Heart right ventricle (tissue), 16 donors: ENCODE measurements around the gene NRXN3. TPM values are rescaled to one million over a fixed set of nuclear protein-coding genes. Genes with fewer than 3 reads are reported as not detected.

Source experiments
- ATAC-seq, 8 donors: fragments of 200-7000 bp; cut with Tn5 transposase; one replicate each; pipeline ENCODE4 v1.9.1; 2020; ENCODE audit warnings: mild to moderate bottlenecking in 8 of 8, moderate library complexity in 8 of 8, moderate number of reproducible peaks in 1 of 8
- DNase-seq, 2 donors: peaks; one replicate each; pipeline ENCODE4 v3.0.0-alpha.2; 2020
- H3K27ac ChIP-seq, 10 donors: fragments of 200-600 bp; sonication (generic) in 2 of 10; one replicate each; pipeline versions ENCODE4 v1.5.0 to v1.8.0; 2020 to 2022; ENCODE audit warnings: mild to moderate bottlenecking in 3 of 10
- H3K27me3 ChIP-seq, 7 donors: fragments of 200-600 bp; one replicate each; pipeline ENCODE4 v1.8.0; 2021 to 2022; ENCODE audit warnings: mild to moderate bottlenecking in 2 of 7
- H3K36me3 ChIP-seq, 9 donors: fragments of 200-600 bp; sonication (generic) in 1 of 9; one replicate each; pipeline versions ENCODE4 v1.5.0 to v1.8.0; 2020 to 2022; ENCODE audit warnings: mild to moderate bottlenecking in 2 of 9
- H3K4me1 ChIP-seq, 9 donors: fragments of 200-600 bp; sonication (generic) in 1 of 9; one replicate each; pipeline versions ENCODE4 v1.5.0 to v1.8.0; 2020 to 2022; ENCODE audit warnings: mild to moderate bottlenecking in 4 of 9
- H3K4me3 ChIP-seq, 10 donors: fragments of 200-600 bp; sonication (generic) in 2 of 10; one replicate each; pipeline versions ENCODE4 v1.5.0 to v1.8.0; 2020 to 2022; ENCODE audit warnings: mild to moderate bottlenecking in 7 of 10, moderate library complexity in 2 of 10
- H3K9me3 ChIP-seq, 11 donors: fragments of 200-600 bp in 10 of 11; sonication (generic) in 2 of 11; one replicate each; pipeline versions ENCODE4 v1.5.0 to v1.8.0; 2013 to 2022; ENCODE audit warnings: mild to moderate bottlenecking in 2 of 11, control low read depth in 1 of 11, moderate library complexity in 1 of 11
- CTCF ChIP-seq, 9 donors: fragments of 200-600 bp; sonication (generic) in 2 of 9; IDR thresholded peaks; one replicate each; pipeline versions ENCODE4 v1.5.0 to v1.8.0; 2021 to 2022; ENCODE audit warnings: antibody characterized with exemption in 9 of 9, mild to moderate bottlenecking in 5 of 9, moderate library complexity in 1 of 9
- WGBS, 2 donors: extraction: QIAGEN DNeasy Blood & Tissue Kit; methylation state at CpG; one replicate each; pipeline ENCODE4 v1.1.7; 2013; ENCODE audit warnings: inconsistent platforms in 1 of 2; 5-methylcytosine and 5-hydroxymethylcytosine counted together
- intact Hi-C, 10 donors: fragments of 100-400 bp; cut with DNase I; formaldehyde crosslinking; loops; one replicate each; pipeline versions ENCODE4 v1.11.1 to v1.14.2; 2022
- polyA plus RNA-seq, 2 donors: library from polyadenylated mRNA; stranded (reverse); fragments of 200-250 nt; gene quantifications; one replicate each; pipeline ENCODE4 v1.2.3, GENCODE V29; 2013
- total RNA-seq, 10 donors: library from RNA; stranded (reverse); fragmentation: NEBNext Ultra II Directional in 3 of 10; extraction: Animal tissue kit (Norgen Biotek cat#: 25700) in 3 of 10; gene quantifications; one replicate each; pipeline versions ENCODE4 v1.2.1 to v1.2.4, GENCODE V29; 2021 to 2023
- donor health status: Arrhythmogenic right ventricular cardiomyopathy.
- donor health status: ischemic (EF 13 %, LVEDD 7.1; RV severe dilation, severe dysfunction).
- donor health status: healthy with polysubstance abuse.
- donor health status: DM: no; HTN: yes; CAD: no.
- donor health status: DM: no; HTN: no; CAD: no.
- donor health status: ischemic (EF 25% LVEDD 6.9; RV normal size, moderate dysfunction).
- donor health status: ischemic (EF 25% LVEDD 5.7; RV mildly dilated, moderate dysfunction).
- donor health status: healthy.
- donor health status: DM: yes; HTN: yes; CAD: no.
- donor health status: Ischemic cardiomyopathy.
- donor health status: ischemic (EF 35%, LVEDD 5.7; RV mildly dilated, moderate dysfunction).
- donor health status: nonischemic (EF 11% LVEDD 7.7; RV severe dilation, severe dysfunction).
- donor health status: DM: yes; HTN: yes; CAD: no.
- donor health status: PGD.
- donor health status: ischemic (EF 29% LVEDD 5.4; RV normal size, mild dysfunction).
- donor health status: nonischemic (EF 23%, LVEDD 6.1; RV moderate dilation, normal function).

NRXN3 gene
- total and polyA plus RNA-seq, 12 donors, result 0.23 to 1.8 (median 0.87) TPM

GRCh38 chr14:79567306-79567705, 1397.1 kb downstream of the NRXN3 start:
- 91 to 92% methylated on average over 5 of the region's 5 CpGs for WGBS, 2 donors
- Histone ChIP-seq H3K36me3 (no peaks in the 10 kb centered on the region), H3K27ac (no peak overlapping the region), H3K27me3 (no peaks in the 10 kb centered on the region), H3K9me3 (no peaks in the 10 kb centered on the region), H3K4me1 (no peaks in the 10 kb centered on the region), H3K4me3 (no peak overlapping the region)
- DNase-seq (no peak), ATAC-seq (no peak)
- intact Hi-C loops, result no loop called here
- TF ChIP-seq CTCF (IDR thresholded peaks at IDR 0.05), result no peak

- intact Hi-C loops, result no loop called here
- no peak for ATAC-seq
- DNase-seq, result no peak
- no peak overlapping the region for H3K4me3 ChIP-seq
- no peaks in the 10 kb centered on the region for H3K9me3 ChIP-seq
- H3K4me1 ChIP-seq, result no peaks in the 10 kb centered on the region
- no peak for TF ChIP-seq CTCF (IDR thresholded peaks at IDR 0.05)
- H3K36me3 ChIP-seq, result no peaks in the 10 kb centered on the region
- H3K27me3 ChIP-seq, result no peaks in the 10 kb centered on the region
- H3K27ac ChIP-seq, result no peak overlapping the region
- 80 to 84% methylated on average over 1 of the region's 1 CpG for WGBS, 2 donors
Measured at GRCh38 chr14:79568594-79568993, 1398.4 kb downstream of the NRXN3 start.

GRCh38 chr14:79569072-79569471, 1398.9 kb downstream of the NRXN3 start:
- 91 to 92% methylated on average over 2 of the region's 2 CpGs for WGBS, 2 donors
- H3K9me3 ChIP-seq, result no peaks in the 10 kb centered on the region
- DNase-seq, result no peak
- no peak for ATAC-seq
- intact Hi-C loops, result no loop called here
- no peak overlapping the region for H3K4me3 ChIP-seq
- H3K36me3 ChIP-seq, result no peaks in the 10 kb centered on the region
- TF ChIP-seq CTCF (IDR thresholded peaks at IDR 0.05), result no peak
- H3K4me1 ChIP-seq, result no peaks in the 10 kb centered on the region
- H3K27me3 ChIP-seq, result no peaks in the 10 kb centered on the region
- H3K27ac ChIP-seq, result no peak overlapping the region

GRCh38 chr14:79570648-79571047, 1400.5 kb downstream of the NRXN3 start:
- no peak for TF ChIP-seq CTCF (IDR thresholded peaks at IDR 0.05)

GRCh38 chr14:79571366-79571765, 1401.2 kb downstream of the NRXN3 start:
- TF ChIP-seq CTCF (IDR thresholded peaks at IDR 0.05), result no peak
- 16 to 25% methylated on average over 4 of the region's 4 CpGs for WGBS, 2 donors
- no peak overlapping the region for H3K4me3 ChIP-seq

More at GRCh38 chr14:79570648-79571047, 1400.5 kb downstream of the NRXN3 start:
- Histone ChIP-seq H3K4me3 (no peak overlapping the region), H3K27ac (no peak overlapping the region), H3K36me3 (no peaks in the 10 kb centered on the region), H3K27me3 (no peaks in the 10 kb centered on the region), H3K4me1 (no peaks in the 10 kb centered on the region), H3K9me3 (no peaks in the 10 kb centered on the region)
- ATAC-seq (no peak), DNase-seq (no peak)
- intact Hi-C loops, result no loop called here
- WGBS, 2 donors, result 76 to 92% methylated on average over 1 of the region's 1 CpG

More at GRCh38 chr14:79571366-79571765, 1401.2 kb downstream of the NRXN3 start:
- H3K27me3 ChIP-seq, result no peaks in the 10 kb centered on the region
- DNase-seq, result no peak
- intact Hi-C loops, result no loop called here
- no peak for ATAC-seq
- H3K9me3 ChIP-seq, result no peaks in the 10 kb centered on the region
- no peak overlapping the region for H3K27ac ChIP-seq
- no peaks in the 10 kb centered on the region for H3K36me3 ChIP-seq
- no peaks in the 10 kb centered on the region for H3K4me1 ChIP-seq
